ENCODE measurements around the gene MUS81.

- TF ChIP-seq, protein P1, sequence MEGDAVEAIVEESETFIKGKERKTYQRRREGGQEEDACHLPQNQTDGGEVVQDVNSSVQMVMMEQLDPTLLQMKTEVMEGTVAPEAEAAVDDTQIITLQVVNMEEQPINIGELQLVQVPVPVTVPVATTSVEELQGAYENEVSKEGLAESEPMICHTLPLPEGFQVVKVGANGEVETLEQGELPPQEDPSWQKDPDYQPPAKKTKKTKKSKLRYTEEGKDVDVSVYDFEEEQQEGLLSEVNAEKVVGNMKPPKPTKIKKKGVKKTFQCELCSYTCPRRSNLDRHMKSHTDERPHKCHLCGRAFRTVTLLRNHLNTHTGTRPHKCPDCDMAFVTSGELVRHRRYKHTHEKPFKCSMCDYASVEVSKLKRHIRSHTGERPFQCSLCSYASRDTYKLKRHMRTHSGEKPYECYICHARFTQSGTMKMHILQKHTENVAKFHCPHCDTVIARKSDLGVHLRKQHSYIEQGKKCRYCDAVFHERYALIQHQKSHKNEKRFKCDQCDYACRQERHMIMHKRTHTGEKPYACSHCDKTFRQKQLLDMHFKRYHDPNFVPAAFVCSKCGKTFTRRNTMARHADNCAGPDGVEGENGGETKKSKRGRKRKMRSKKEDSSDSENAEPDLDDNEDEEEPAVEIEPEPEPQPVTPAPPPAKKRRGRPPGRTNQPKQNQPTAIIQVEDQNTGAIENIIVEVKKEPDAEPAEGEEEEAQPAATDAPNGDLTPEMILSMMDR (IDR thresholded peaks at IDR 0.05; ENCODE audit: poor library complexity) = peak; percentile 28
- TF ChIP-seq EZH2phosphoT487 (IDR thresholded peaks at IDR 0.05; ENCODE audit: low read depth, severe bottlenecking, unreplicated experiment) (no peak), EZH2 (IDR thresholded peaks at IDR 0.05; ENCODE audit: borderline replicate concordance) (no peak)
Measured at GRCh38 chr11:65911682-65912568, 51.7 kb downstream of the MUS81 start.
